ENCODE measurements around the gene AIFM3. TPM values are rescaled to one million over a fixed set of nuclear protein-coding genes. Genes with fewer than 3 reads are reported as not detected.
A peak's percentile ranks its signal among the peaks of the same experiment; 100 is the strongest.

Gene AIFM3
- polyA plus RNA-seq, 4 donors = 5.1 to 9.4 (median 6.1) TPM

DNA sequence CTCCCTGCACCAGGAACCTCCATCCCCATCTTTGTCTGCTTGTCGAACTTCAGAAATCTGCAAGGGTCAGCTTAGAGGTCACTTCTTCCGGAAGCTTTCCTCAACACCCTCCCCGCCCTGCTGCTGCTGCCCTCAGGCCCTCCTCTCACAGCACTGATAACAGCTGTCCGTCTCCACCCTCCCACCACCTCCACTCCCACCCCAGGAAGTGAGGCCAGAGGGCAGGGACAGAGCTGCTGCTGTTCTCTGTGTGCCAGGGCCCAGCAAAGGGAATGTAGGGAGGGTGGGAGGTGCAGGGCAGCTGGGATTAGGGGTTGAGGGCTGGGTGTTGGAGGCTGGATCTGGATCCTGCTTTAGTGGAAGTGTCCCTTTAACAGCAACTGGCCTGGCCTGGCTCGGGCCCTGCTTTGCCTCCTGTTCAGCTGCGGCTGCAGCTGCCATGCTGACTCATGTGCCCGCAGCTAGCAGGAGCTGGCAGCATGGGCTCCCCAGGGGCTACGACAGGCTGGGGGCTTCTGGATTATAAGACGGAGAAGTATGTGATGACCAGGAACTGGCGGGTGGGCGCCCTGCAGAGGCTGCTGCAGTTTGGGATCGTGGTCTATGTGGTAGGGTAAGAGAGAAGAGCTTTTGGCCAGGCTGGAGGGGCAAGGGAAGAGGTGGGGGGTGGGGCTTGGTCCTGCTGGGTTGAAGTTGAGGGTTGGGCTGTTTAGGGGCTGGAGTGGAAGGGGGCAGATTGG is 47.8 kb downstream of the AIFM3 start, which contains the start of gene P2RX6:
P2RX6 (plus strand) TSS at position 440 of the 740 bp plus-strand sequence; CDS start at position 450, 10 bp downstream.
- WGBS, 3 donors = 26 to 33% (median 27%) methylated on average over 11 to 12 of the region's 12 CpGs
- peak within 1 kb of the TSS in 2 of 3 donors; percentile 62 to 68 for H3K27ac ChIP-seq (ENCODE audit: low read depth in 1 of 3, low read length in 2 of 3)
- FAIRE-seq = no peak
- peak within 1 kb of the TSS in 2 of 3 donors; percentile 12 to 53 for H3K4me3 ChIP-seq (ENCODE audit: low read depth in 1 of 3, low read length in 3 of 3)
- H3K9me3 ChIP-seq (ENCODE audit: control insufficient read depth in 2 of 2, insufficient read depth in 1 of 2, low read depth in 1 of 2, low read length in 1 of 2) = no peaks in the 10 kb centered on the region
- peaks cover 3 to 18% (median 8%) of the 10 kb centered on the region in 3 donors for H3K4me1 ChIP-seq (ENCODE audit: control insufficient read depth in 3 of 3, insufficient read depth in 2 of 3, low read depth in 1 of 3, low read length in 2 of 3)
- DNase-seq = peak; percentile 45 to 51
- peaks cover 0 to 3% (median 0%) of the 10 kb centered on the region in 3 donors for H3K27me3 ChIP-seq (ENCODE audit: control insufficient read depth in 3 of 3, insufficient read depth in 3 of 3, low read length in 3 of 3)
- H3K36me3 ChIP-seq (ENCODE audit: control insufficient read depth in 3 of 3, insufficient read depth in 2 of 3, low read depth in 1 of 3, low read length in 3 of 3) = no peaks in the 10 kb centered on the region

DNA sequence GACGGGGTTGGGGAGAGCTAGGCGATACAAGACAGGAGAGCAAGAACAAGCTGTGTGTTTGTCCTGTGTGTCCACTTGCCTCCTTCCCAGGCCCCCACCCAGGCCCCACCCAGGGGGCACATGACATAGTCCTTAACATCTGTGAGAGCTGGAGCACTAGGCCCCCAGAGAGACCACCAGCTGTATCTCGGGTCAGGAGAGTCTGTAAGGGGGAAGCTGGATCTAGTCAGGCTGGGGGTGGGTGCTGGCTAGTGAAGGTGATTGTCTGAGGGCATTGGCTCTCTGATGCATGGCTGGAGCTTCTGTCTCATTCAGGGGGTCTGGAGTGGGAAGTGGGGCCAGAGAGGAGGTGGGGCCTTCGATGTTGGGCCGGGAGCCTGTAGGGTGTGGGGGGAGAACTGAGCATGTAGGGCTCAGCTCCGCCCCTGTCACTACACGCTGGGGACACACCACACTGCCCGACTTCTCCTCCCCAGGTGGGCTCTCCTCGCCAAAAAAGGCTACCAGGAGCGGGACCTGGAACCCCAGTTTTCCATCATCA is 48.5 kb downstream of the AIFM3 start:
- peaks cover 0 to 3% (median 0%) of the 10 kb centered on the region in 3 donors for H3K27me3 ChIP-seq (ENCODE audit: control insufficient read depth in 3 of 3, insufficient read depth in 3 of 3, low read length in 3 of 3)
- H3K9me3 ChIP-seq (ENCODE audit: control insufficient read depth in 2 of 2, insufficient read depth in 1 of 2, low read depth in 1 of 2, low read length in 1 of 2) = no peaks in the 10 kb centered on the region
- DNase-seq (no peak), FAIRE-seq (no peak)
- peaks cover 3 to 18% (median 8%) of the 10 kb centered on the region in 3 donors for H3K4me1 ChIP-seq (ENCODE audit: control insufficient read depth in 3 of 3, insufficient read depth in 2 of 3, low read depth in 1 of 3, low read length in 2 of 3)
- no peak overlapping the region for H3K4me3 ChIP-seq (ENCODE audit: low read depth in 1 of 3, low read length in 3 of 3)
- H3K36me3 ChIP-seq (ENCODE audit: control insufficient read depth in 3 of 3, insufficient read depth in 2 of 3, low read depth in 1 of 3, low read length in 3 of 3) = no peaks in the 10 kb centered on the region
- peak overlapping the region in 1 of 3 donors; percentile 66 for H3K27ac ChIP-seq (ENCODE audit: low read depth in 1 of 3, low read length in 2 of 3)
- WGBS, 3 donors = 65 to 72% (median 71%) methylated on average over 9 to 10 of the region's 10 CpGs

DNA sequence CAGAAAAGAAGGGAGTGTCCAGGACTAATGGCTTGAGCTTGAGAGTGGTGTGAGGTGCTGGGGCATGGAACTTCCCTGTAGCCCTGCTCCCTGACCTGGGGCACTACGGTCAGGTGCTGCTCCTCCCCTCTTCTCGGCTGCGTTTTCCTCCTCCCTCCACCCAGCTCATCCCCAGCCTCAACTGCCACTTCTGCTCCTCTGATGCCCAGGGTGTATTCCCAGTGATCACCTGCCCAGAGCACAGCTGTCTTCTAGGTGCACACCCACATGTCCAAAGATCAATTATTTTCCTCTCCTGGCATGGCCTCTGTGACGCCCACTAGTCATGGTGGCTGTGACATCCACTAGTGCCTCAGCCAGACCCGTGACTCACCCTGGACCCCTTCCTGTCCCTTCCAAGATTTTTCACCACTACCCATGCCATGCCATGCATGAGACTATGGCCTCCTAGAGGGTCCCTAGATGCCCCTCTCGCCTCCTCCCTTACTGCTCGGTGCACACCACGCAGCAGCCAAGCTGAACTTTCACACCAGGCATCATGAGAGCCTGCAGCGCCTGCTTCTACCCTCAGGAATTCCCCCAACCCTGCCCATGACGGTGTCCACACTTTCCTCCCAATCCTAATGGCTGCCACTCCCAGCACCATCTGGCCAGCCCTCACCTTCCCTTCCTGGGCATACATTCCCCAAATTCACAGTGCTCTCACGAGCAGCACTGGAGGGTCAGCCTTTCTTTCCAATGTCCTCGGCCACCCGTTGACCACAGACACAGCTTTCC is 49.8 kb downstream of the AIFM3 start:
- Histone ChIP-seq H3K27ac (ENCODE audit: low read depth in 1 of 3, low read length in 2 of 3) (no peak overlapping the region), H3K9me3 (ENCODE audit: control insufficient read depth in 2 of 2, insufficient read depth in 1 of 2, low read depth in 1 of 2, low read length in 1 of 2) (no peaks in the 10 kb centered on the region), H3K36me3 (ENCODE audit: control insufficient read depth in 3 of 3, insufficient read depth in 2 of 3, low read depth in 1 of 3, low read length in 3 of 3) (no peaks in the 10 kb centered on the region), H3K4me3 (ENCODE audit: low read depth in 1 of 3, low read length in 3 of 3) (no peak overlapping the region), H3K27me3 (ENCODE audit: control insufficient read depth in 3 of 3, insufficient read depth in 3 of 3, low read length in 3 of 3) (peaks cover 0 to 3% (median 0%) of the 10 kb centered on the region in 3 donors), H3K4me1 (ENCODE audit: control insufficient read depth in 3 of 3, insufficient read depth in 2 of 3, low read depth in 1 of 3, low read length in 2 of 3) (peaks cover 3 to 18% (median 8%) of the 10 kb centered on the region in 3 donors)
- WGBS, 3 donors = 54 to 79% (median 61%) methylated on average over 13 of the region's 13 CpGs
- peak in 1 of 2 donors; percentile 45 for DNase-seq
- FAIRE-seq = no peak

DNA sequence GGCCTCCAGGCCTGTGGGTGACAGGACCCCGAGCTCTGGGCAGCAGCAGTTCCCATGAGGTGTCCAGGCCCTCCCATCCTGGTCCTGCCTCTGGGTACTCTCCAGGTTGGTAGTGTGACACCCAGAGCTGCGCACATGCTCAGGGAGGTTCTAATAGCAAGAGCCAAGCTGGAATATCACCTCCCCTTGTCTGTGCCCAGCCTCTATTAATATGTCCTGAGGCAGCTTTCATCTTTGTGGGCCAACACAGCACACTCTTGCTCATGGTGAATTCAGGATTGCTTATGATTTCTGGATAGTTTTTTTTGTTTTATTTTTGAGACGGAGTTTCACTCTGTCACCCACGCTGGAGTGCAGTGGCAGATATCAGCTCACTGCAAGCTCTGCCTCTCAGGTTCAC is 51.3 kb downstream of the AIFM3 start:
- peaks cover 0 to 3% (median 0%) of the 10 kb centered on the region in 3 donors for H3K27me3 ChIP-seq (ENCODE audit: control insufficient read depth in 3 of 3, insufficient read depth in 3 of 3, low read length in 3 of 3)
- no peak overlapping the region for H3K27ac ChIP-seq (ENCODE audit: low read depth in 1 of 3, low read length in 2 of 3)
- DNase-seq = no peak
- no peaks in the 10 kb centered on the region for H3K36me3 ChIP-seq (ENCODE audit: control insufficient read depth in 3 of 3, insufficient read depth in 2 of 3, low read depth in 1 of 3, low read length in 3 of 3)
- H3K4me3 ChIP-seq (ENCODE audit: low read depth in 1 of 3, low read length in 3 of 3) = no peak overlapping the region
- 89 to 94% (median 92%) methylated on average over 4 of the region's 4 CpGs for WGBS, 3 donors
- no peaks in the 10 kb centered on the region for H3K9me3 ChIP-seq (ENCODE audit: control insufficient read depth in 2 of 2, insufficient read depth in 1 of 2, low read depth in 1 of 2, low read length in 1 of 2)
- no peak for FAIRE-seq
- peaks cover 3 to 18% (median 8%) of the 10 kb centered on the region in 3 donors for H3K4me1 ChIP-seq (ENCODE audit: control insufficient read depth in 3 of 3, insufficient read depth in 2 of 3, low read depth in 1 of 3, low read length in 2 of 3)

DNA sequence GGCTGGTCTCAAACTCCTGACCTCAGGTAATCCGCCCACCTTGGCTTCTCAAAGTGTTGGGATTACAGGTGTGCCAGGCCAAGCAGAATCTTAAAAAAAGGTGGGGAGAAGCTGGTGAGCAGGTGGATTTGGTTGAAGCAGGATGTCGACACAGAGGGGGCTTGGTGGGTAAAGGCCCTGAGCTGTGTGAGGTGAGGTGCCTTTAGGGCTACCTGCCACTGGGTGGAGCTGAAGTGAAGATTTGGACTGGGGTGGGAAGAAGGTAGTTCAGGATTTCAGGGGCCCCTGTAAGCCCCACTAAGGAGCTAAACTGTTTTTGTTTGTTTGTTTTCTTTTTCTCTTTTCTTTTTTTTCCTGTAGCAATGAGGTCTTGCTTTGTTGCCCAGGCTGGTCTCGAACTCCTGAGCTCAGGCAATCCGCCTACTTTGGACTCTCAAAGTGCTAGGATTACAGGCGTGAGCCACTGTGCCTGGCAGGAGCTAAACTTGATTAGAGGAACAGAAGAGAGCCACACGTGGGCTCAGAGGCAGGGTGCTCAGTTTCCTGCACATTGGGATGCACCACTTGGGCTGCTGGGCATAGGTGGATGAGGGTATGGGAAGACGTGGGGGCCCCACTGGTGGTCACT is 53.9 kb downstream of the AIFM3 start:
- H3K4me1 ChIP-seq (ENCODE audit: control insufficient read depth in 3 of 3, insufficient read depth in 2 of 3, low read depth in 1 of 3, low read length in 2 of 3) = peaks cover 0 to 2% (median 0%) of the 10 kb centered on the region in 3 donors
- 48 to 61% (median 53%) methylated on average over 7 of the region's 7 CpGs for WGBS, 3 donors
- H3K27me3 ChIP-seq (ENCODE audit: control insufficient read depth in 3 of 3, insufficient read depth in 3 of 3, low read length in 3 of 3) = no peaks in the 10 kb centered on the region
- no peak overlapping the region for H3K27ac ChIP-seq (ENCODE audit: low read depth in 1 of 3, low read length in 2 of 3)
- DNase-seq = no peak
- H3K9me3 ChIP-seq (ENCODE audit: control insufficient read depth in 2 of 2, insufficient read depth in 1 of 2, low read depth in 1 of 2, low read length in 1 of 2) = no peaks in the 10 kb centered on the region
- H3K36me3 ChIP-seq (ENCODE audit: control insufficient read depth in 3 of 3, insufficient read depth in 2 of 3, low read depth in 1 of 3, low read length in 3 of 3) = no peaks in the 10 kb centered on the region
- H3K4me3 ChIP-seq (ENCODE audit: low read depth in 1 of 3, low read length in 3 of 3) = no peak overlapping the region
- FAIRE-seq = no peak

DNA sequence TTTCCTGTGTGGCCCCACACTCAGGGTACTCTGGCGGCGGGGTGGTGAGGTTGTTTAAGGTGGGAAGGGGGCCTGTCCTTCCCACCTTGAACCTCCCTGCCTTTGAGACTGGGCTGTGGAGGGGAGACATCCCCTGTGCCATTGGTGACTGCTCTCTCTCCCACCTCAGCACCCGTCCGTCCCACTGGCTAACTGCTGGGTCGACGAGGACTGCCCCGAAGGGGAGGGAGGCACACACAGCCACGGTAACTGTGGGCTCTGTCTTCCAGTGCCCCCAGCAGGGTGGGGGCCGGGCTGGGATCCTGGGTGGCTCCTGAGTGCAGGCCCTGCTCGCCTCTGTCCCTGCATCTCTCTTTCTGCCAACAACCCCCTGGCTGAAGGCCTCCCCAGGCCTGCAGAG is 55.5 kb downstream of the AIFM3 start:
- no peaks in the 10 kb centered on the region for H3K36me3 ChIP-seq (ENCODE audit: control insufficient read depth in 3 of 3, insufficient read depth in 2 of 3, low read depth in 1 of 3, low read length in 3 of 3)
- FAIRE-seq = no peak
- H3K27me3 ChIP-seq (ENCODE audit: control insufficient read depth in 3 of 3, insufficient read depth in 3 of 3, low read length in 3 of 3) = no peaks in the 10 kb centered on the region
- no peak overlapping the region for H3K27ac ChIP-seq (ENCODE audit: low read depth in 1 of 3, low read length in 2 of 3)
- 70 to 83% (median 78%) methylated on average over 10 of the region's 10 CpGs for WGBS, 3 donors
- H3K9me3 ChIP-seq (ENCODE audit: control insufficient read depth in 2 of 2, insufficient read depth in 1 of 2, low read depth in 1 of 2, low read length in 1 of 2) = no peaks in the 10 kb centered on the region
- no peak overlapping the region for H3K4me3 ChIP-seq (ENCODE audit: low read depth in 1 of 3, low read length in 3 of 3)
- no peaks in the 10 kb centered on the region for H3K4me1 ChIP-seq (ENCODE audit: control insufficient read depth in 3 of 3, insufficient read depth in 2 of 3, low read depth in 1 of 3, low read length in 2 of 3)
- DNase-seq = no peak

DNA sequence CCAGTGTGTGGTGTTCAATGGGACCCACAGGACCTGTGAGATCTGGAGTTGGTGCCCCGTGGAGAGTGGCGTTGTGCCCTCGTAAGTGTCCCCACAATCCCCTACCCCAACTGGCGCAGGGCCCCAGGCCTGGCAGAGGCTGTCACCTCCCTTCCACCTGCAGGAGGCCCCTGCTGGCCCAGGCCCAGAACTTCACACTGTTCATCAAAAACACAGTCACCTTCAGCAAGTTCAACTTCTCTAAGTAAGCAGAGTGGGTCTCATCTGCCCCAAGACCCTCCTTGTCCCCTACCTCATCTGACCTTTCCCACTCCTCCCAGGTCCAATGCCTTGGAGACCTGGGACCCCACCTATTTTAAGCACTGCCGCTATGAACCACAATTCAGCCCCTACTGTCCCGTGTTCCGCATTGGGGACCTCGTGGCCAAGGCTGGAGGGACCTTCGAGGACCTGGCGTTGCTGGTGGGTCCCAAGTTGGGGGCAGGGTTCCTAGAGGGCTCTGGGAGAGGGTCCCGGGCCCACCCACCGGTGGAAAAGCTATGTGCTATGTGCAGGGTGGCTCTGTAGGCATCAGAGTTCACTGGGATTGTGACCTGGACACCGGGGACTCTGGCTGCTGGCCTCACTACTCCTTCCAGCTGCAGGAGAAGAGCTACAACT is 56.0 kb downstream of the AIFM3 start:
- 72 to 78% (median 73%) methylated on average over 13 of the region's 13 CpGs for WGBS, 3 donors
- FAIRE-seq = no peak

More for the DNA sequence above, 56.0 kb downstream of the AIFM3 start:
- Histone ChIP-seq H3K4me3 (ENCODE audit: low read depth in 1 of 3, low read length in 3 of 3) (no peak overlapping the region), H3K27me3 (ENCODE audit: control insufficient read depth in 3 of 3, insufficient read depth in 3 of 3, low read length in 3 of 3) (no peaks in the 10 kb centered on the region), H3K36me3 (ENCODE audit: control insufficient read depth in 3 of 3, insufficient read depth in 2 of 3, low read depth in 1 of 3, low read length in 3 of 3) (peaks cover 0 to 2% (median 0%) of the 10 kb centered on the region in 3 donors), H3K27ac (ENCODE audit: low read depth in 1 of 3, low read length in 2 of 3) (no peak overlapping the region), H3K4me1 (ENCODE audit: control insufficient read depth in 3 of 3, insufficient read depth in 2 of 3, low read depth in 1 of 3, low read length in 2 of 3) (no peaks in the 10 kb centered on the region), H3K9me3 (ENCODE audit: control insufficient read depth in 2 of 2, insufficient read depth in 1 of 2, low read depth in 1 of 2, low read length in 1 of 2) (no peaks in the 10 kb centered on the region)
- no peak for DNase-seq

Measured in small intestine (tissue), 7 donors.